RWPE2 (cell line): ENCODE measurements around the gene GLRA1.

ENCODE experiments used
- ATAC-seq: fragments of 200-7000 bp; cut with Tn5 transposase; 3 replicates; pipeline ENCODE4 v1.9.1; 2021; ENCODE audit warnings: low read depth
- DNase-seq: peaks from one replicate; pipeline ENCODE4 v3.0.0-alpha.2; 2020; ENCODE audit warnings: low spot score
- H3K27ac ChIP-seq: fragments of 450-650 bp; 2 replicates; pipeline ENCODE4 v1.5.1; 2017; ENCODE audit warnings: mild to moderate bottlenecking; ENCODE audit not compliant: poor library complexity, severe bottlenecking
- H3K27me3 ChIP-seq: fragments of 250-450 bp; sonication (Bioruptor Pico); 2 replicates; pipeline ENCODE4 v1.5.1; 2021; ENCODE audit warnings: mild to moderate bottlenecking, moderate library complexity; ENCODE audit not compliant: insufficient read depth, poor library complexity, severe bottlenecking
- H3K36me3 ChIP-seq: fragments of 250-450 bp; sonication (Bioruptor Pico); 2 replicates; pipeline ENCODE4 v1.5.1; 2020; ENCODE audit warnings: low read depth, mild to moderate bottlenecking, moderate library complexity
- H3K4me1 ChIP-seq: fragments of 250-450 bp; sonication (Bioruptor Pico); 2 replicates; pipeline ENCODE4 v1.5.1; 2021; ENCODE audit warnings: mild to moderate bottlenecking, moderate library complexity; ENCODE audit not compliant: insufficient read depth, poor library complexity, severe bottlenecking
- H3K4me3 ChIP-seq: fragments of 250-450 bp; sonication (Bioruptor Pico); 2 replicates; pipeline ENCODE4 v1.5.1; 2021; ENCODE audit warnings: mild to moderate bottlenecking, moderate library complexity; ENCODE audit not compliant: severe bottlenecking
- H3K9me3 ChIP-seq: fragments of 250-450 bp; sonication (Bioruptor Pico); 2 replicates; pipeline ENCODE4 v1.5.1; 2021; ENCODE audit warnings: mild to moderate bottlenecking, moderate library complexity; ENCODE audit not compliant: severe bottlenecking
- TF ChIP-seq, protein P1 (sequence below): fragments of 450-650 bp; IDR thresholded peaks from one replicate; pipeline ENCODE4 v1.5.1; 2017; ENCODE audit warnings: mild to moderate bottlenecking, moderate library complexity; ENCODE audit not compliant: poor library complexity, severe bottlenecking

GLRA1 gene

DNA sequence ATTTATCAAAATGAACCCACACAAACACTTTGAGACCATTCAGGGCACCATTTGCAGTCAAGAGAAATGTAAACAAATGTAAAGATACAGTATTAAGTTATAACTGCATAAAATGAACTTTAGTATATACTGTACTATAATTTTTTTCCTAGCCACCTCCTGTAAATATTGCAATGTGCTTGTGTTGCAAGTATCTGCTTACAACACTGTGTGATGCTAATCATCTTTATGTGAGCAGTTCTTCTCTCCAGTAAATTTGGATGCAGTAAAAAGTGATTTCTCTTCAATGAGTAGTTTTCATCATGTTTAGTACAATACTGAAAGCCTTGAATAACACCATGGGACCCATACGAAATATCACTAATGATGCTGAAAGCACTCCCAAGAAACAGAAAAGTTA is 143.4 kb downstream of the GLRA1 start:
- TF ChIP-seq, protein P1, sequence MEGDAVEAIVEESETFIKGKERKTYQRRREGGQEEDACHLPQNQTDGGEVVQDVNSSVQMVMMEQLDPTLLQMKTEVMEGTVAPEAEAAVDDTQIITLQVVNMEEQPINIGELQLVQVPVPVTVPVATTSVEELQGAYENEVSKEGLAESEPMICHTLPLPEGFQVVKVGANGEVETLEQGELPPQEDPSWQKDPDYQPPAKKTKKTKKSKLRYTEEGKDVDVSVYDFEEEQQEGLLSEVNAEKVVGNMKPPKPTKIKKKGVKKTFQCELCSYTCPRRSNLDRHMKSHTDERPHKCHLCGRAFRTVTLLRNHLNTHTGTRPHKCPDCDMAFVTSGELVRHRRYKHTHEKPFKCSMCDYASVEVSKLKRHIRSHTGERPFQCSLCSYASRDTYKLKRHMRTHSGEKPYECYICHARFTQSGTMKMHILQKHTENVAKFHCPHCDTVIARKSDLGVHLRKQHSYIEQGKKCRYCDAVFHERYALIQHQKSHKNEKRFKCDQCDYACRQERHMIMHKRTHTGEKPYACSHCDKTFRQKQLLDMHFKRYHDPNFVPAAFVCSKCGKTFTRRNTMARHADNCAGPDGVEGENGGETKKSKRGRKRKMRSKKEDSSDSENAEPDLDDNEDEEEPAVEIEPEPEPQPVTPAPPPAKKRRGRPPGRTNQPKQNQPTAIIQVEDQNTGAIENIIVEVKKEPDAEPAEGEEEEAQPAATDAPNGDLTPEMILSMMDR, result no peak
- peak; percentile 53; the same call in 2 of the 3 replicates for ATAC-seq
- Histone ChIP-seq H3K36me3 (peaks cover 71% of the 10 kb centered on the region), H3K27ac (no peak overlapping the region), H3K4me3 (no peak overlapping the region), H3K4me1 (peaks cover 28% of the 10 kb centered on the region), H3K9me3 (no peaks in the 10 kb centered on the region), H3K27me3 (no peaks in the 10 kb centered on the region)
- DNase-seq, result no peak

GRCh38 chr5:151780348-151780747 is 144.3 kb downstream of the GLRA1 start:
- H3K4me1 ChIP-seq, result peaks cover 33% of the 10 kb centered on the region
- peaks cover 71% of the 10 kb centered on the region for H3K36me3 ChIP-seq
- H3K9me3 ChIP-seq, result no peaks in the 10 kb centered on the region
- DNase-seq, result no peak
- no peak overlapping the region for H3K4me3 ChIP-seq
- no peaks in the 10 kb centered on the region for H3K27me3 ChIP-seq
- H3K27ac ChIP-seq, result no peak overlapping the region
- ATAC-seq, result no peak
- TF ChIP-seq, protein P1, result no peak

DNA sequence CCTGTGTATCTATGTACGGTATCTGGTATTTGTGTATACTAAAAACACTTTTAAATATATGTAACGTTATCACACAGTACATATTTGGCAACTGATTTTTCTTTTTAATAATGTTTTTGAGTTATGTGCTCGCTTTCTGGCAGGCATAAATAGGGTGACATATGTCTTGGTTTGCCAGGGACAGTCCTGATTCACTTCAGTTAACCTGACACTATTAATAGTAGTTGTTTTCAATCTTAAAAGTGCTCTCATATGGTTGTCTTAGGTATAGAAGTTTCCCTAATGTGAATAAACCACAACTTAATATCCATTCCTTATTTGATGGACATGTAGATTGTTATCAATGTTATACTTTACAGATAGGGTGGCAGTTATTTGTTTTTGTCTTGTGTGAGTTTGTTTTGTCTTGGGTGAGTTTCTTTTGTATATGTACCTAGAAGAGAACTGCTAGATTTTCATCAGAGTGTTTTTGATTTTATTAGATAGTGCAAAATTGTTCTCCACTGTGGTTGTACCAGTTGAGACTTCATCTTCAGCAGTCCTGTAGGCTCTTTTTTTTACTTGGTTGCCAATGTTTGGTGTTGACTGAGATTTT is 145.0 kb downstream of the GLRA1 start:
- ATAC-seq (no peak), DNase-seq (no peak)
- Histone ChIP-seq H3K9me3 (no peaks in the 10 kb centered on the region), H3K4me1 (peaks cover 39% of the 10 kb centered on the region), H3K36me3 (peaks cover 73% of the 10 kb centered on the region), H3K4me3 (no peak overlapping the region), H3K27me3 (no peaks in the 10 kb centered on the region), H3K27ac (no peak overlapping the region)
- TF ChIP-seq, protein P1, result no peak

- Histone ChIP-seq H3K9me3 (no peaks in the 10 kb centered on the region), H3K27me3 (no peaks in the 10 kb centered on the region), H3K4me3 (no peak overlapping the region), H3K27ac (no peak overlapping the region), H3K36me3 (peaks cover 63% of the 10 kb centered on the region), H3K4me1 (peaks cover 15% of the 10 kb centered on the region)
- no peak for ATAC-seq
- no peak for DNase-seq
- TF ChIP-seq, protein P1, result no peak
These were observed 149.5 kb downstream of the GLRA1 start for GRCh38 chr5:151775025-151775606.

DNA sequence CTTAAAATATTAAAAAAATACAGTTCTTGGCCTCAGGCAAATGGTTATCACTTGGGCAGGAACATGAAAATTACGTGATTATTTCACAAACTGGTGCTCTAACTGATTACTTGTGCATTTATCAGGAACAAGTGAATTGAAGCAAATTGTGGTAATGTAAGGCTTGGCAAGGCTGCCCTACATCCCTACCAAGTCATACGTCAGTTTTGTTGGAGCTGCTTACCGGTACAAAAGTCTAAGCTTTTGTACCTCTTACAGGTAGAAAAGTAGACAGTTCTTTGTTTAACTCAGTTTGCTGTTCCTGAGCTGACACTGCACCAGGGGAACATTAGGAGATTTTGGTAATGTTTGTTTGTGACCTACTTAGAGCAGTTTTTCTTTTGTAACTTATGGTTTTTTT is 150.7 kb downstream of the GLRA1 start:
- H3K36me3 ChIP-seq, result peaks cover 57% of the 10 kb centered on the region
- no peak for ATAC-seq

More for the DNA sequence above, 150.7 kb downstream of the GLRA1 start:
- Histone ChIP-seq H3K9me3 (no peaks in the 10 kb centered on the region), H3K4me1 (peaks cover 15% of the 10 kb centered on the region), H3K27me3 (no peaks in the 10 kb centered on the region), H3K27ac (peak overlapping the region; percentile 88), H3K4me3 (peak overlapping the region; percentile 82)
- TF ChIP-seq, protein P1, result no peak
- DNase-seq, result no peak
